ENCODE measurements around the gene RBM17.

RBM17 gene

GRCh38 chr10:6128591-6129251 lies 39.9 kb downstream of the RBM17 start:
- no peak for TF ChIP-seq MAX (IDR thresholded peaks at IDR 0.05)
- no peak for TF ChIP-seq NFIC (IDR thresholded peaks at IDR 0.05)
- TF ChIP-seq EP300 (IDR thresholded peaks at IDR 0.05; ENCODE audit: borderline replicate concordance): no peak

- TF ChIP-seq TEAD4 (IDR thresholded peaks at IDR 0.05): no peak
- TF ChIP-seq TAF1 (IDR thresholded peaks at IDR 0.05; ENCODE audit: low read depth): no peak
- TF ChIP-seq CREB1 (IDR thresholded peaks at IDR 0.05; ENCODE audit: low read depth): no peak
- TF ChIP-seq EP300 (IDR thresholded peaks at IDR 0.05; ENCODE audit: borderline replicate concordance): no peak
- TF ChIP-seq TCF12 (IDR thresholded peaks at IDR 0.05; ENCODE audit: low read depth): no peak
- no peak for TF ChIP-seq USF1 (IDR thresholded peaks at IDR 0.05)
- TF ChIP-seq RAD21 (IDR thresholded peaks at IDR 0.05; ENCODE audit: low read depth): no peak
- TF ChIP-seq MAX (IDR thresholded peaks at IDR 0.05): no peak
These were observed 42.1 kb downstream of the RBM17 start for GRCh38 chr10:6130848-6131470.

- TF ChIP-seq REST (IDR thresholded peaks at IDR 0.05; ENCODE audit: low read depth) (no peak), RAD21 (IDR thresholded peaks at IDR 0.05; ENCODE audit: low read depth) (no peak), MAX (IDR thresholded peaks at IDR 0.05) (no peak), EGR1 (IDR thresholded peaks at IDR 0.05) (no peak), CEBPB (IDR thresholded peaks at IDR 0.05) (no peak), CREB1 (IDR thresholded peaks at IDR 0.05; ENCODE audit: low read depth) (no peak), NFIC (IDR thresholded peaks at IDR 0.05) (no peak), USF1 (IDR thresholded peaks at IDR 0.05) (no peak), YY1 (IDR thresholded peaks at IDR 0.05; ENCODE audit: low read depth) (no peak), EP300 (IDR thresholded peaks at IDR 0.05; ENCODE audit: borderline replicate concordance) (no peak), ZBTB7A (IDR thresholded peaks at IDR 0.05; ENCODE audit: low read depth) (no peak), TCF12 (IDR thresholded peaks at IDR 0.05; ENCODE audit: low read depth) (no peak), TEAD4 (IDR thresholded peaks at IDR 0.05) (no peak), TAF1 (IDR thresholded peaks at IDR 0.05; ENCODE audit: low read depth) (no peak)
These were observed 44.7 kb downstream of the RBM17 start for GRCh38 chr10:6133331-6134098.

GRCh38 chr10:6134099-6134823 lies 45.4 kb downstream of the RBM17 start:
- no peak for TF ChIP-seq NFIC (IDR thresholded peaks at IDR 0.05)
- no peak for TF ChIP-seq TCF12 (IDR thresholded peaks at IDR 0.05; ENCODE audit: low read depth)
- no peak for TF ChIP-seq EGR1 (IDR thresholded peaks at IDR 0.05)
- TF ChIP-seq TEAD4 (IDR thresholded peaks at IDR 0.05): no peak
- no peak for TF ChIP-seq ZBTB7A (IDR thresholded peaks at IDR 0.05; ENCODE audit: low read depth)
- no peak for TF ChIP-seq USF1 (IDR thresholded peaks at IDR 0.05)
- TF ChIP-seq MAX (IDR thresholded peaks at IDR 0.05): no peak
- TF ChIP-seq REST (IDR thresholded peaks at IDR 0.05; ENCODE audit: low read depth): no peak
- no peak for TF ChIP-seq CREB1 (IDR thresholded peaks at IDR 0.05; ENCODE audit: low read depth)
- no peak for TF ChIP-seq RAD21 (IDR thresholded peaks at IDR 0.05; ENCODE audit: low read depth)
- no peak for TF ChIP-seq EP300 (IDR thresholded peaks at IDR 0.05; ENCODE audit: borderline replicate concordance)
- TF ChIP-seq TAF1 (IDR thresholded peaks at IDR 0.05; ENCODE audit: low read depth): no peak
- no peak for TF ChIP-seq YY1 (IDR thresholded peaks at IDR 0.05; ENCODE audit: low read depth)
- TF ChIP-seq CEBPB (IDR thresholded peaks at IDR 0.05): no peak
- TF ChIP-seq FOXM1 (IDR thresholded peaks at IDR 0.05; ENCODE audit: borderline replicate concordance, low read depth): no peak
